Middle frontal gyrus (tissue), 1 donor: ENCODE measurements around the gene PAK5.

ENCODE experiments used
- DNase-seq: peaks from one replicate; pipeline ENCODE4 v3.0.0-alpha.2; 2015; ENCODE audit warnings: low spot score; ENCODE audit errors: extremely low spot score

The PAK5 gene

DNA sequence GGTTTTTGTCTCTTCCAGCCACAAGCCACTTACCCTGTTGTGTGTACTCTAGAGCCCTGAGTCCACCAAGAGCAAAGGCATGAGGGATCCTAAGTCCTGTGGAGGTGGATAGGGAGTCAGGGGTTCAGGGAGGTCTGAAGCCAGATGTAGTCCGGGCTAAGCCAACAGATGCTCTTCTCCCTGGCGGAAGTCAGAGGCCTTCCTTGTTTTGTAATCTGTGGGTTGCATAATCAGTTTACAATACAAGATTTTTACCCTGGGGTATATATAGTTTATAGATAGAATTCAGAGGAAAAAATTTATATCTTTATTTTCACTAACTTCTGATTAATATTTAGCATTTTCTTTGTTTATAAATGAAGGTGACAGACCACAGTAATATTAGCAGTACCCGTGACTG is 315.2 kb downstream of the PAK5 start:
- no peak for DNase-seq

DNA sequence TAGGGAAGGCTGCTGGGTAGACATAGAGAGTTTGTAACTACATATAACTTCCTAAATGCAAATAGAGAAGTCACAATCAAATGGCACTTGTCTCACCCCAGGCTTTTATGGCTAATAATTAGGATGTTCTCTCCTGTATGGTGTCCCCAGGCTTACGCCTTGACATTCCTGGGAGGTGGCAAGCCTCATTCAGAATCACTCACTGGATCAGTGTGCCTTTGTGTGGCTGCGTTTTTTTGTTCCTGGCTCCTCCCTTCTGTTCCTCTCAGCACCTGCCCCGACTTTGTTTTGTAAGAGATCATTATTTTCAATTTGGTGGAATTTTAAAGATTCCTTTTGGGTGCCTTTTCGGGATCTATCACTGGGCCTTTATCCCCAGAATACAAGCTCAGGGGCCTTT is 318.8 kb downstream of the PAK5 start:
- DNase-seq, result no peak

DNA sequence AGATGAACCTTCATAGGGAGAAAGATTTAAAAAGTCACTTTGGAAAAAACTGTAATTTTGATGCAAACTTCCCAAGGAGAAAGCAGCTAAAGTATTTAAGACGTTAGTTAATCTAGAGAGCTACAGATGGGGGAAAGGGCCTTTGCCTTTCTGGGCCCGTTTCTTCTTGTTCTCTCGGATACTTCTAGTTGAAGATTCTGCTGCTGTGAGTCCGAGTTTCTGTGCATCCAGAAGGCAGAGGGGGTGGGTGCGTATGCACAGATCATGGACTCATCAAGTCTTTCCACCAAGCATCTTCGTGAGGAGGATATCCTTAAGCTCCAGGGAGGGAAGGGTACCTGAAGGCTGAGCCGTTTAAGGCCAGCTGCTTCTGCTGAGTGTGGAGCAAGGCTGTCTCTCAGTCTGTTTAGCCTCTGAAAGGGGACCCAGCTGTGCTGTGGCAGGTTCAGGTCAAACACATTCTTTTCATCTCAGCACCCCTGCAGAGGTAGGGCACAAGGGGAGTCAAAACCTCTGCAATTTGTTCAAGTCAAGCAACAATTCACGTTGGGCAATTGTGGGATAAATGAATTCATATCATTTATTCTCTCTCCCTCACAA is 320.2 kb downstream of the PAK5 start:
- no peak for DNase-seq

DNA sequence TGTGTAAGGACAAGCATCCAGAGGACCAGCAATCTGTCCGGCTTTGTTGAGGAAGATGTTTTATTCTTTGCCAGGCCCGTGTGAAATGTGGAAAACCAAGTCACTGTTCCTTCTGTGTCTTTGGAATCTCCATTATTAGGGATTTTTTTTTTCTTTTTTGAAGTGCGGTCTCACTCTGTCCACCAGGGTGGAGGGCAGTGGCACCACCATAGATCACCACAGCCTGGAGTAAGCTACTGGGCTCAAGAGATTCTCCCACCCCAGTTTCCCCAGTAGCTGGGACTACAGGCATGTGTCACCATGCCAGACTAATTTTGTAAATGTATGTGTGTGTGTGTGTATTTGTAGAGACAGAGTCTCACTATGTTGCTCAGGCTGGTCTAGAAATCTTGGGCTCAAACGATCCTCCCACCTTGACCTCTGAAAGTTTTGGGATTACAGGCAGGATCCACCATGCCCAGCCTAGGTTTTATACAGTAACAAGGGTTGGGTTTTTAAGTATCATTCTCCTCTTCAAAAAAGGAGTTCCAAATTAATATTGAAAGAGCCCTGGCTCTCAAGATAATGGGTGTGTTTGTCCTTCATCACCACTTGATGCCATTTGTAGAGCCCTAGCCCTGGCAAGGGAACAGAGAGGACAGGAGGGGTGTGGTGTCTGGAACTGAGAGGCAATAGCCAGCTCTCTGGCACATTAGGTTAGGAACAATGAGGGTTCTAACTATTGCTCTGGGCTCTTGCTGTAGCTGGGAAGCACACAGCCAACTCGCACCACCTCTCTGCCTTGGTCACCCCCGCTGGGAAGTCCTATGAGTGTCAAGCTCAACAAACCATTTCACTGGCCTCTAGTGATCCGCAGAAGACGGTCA is 321.3 kb downstream of the PAK5 start:
- no peak for DNase-seq

DNA sequence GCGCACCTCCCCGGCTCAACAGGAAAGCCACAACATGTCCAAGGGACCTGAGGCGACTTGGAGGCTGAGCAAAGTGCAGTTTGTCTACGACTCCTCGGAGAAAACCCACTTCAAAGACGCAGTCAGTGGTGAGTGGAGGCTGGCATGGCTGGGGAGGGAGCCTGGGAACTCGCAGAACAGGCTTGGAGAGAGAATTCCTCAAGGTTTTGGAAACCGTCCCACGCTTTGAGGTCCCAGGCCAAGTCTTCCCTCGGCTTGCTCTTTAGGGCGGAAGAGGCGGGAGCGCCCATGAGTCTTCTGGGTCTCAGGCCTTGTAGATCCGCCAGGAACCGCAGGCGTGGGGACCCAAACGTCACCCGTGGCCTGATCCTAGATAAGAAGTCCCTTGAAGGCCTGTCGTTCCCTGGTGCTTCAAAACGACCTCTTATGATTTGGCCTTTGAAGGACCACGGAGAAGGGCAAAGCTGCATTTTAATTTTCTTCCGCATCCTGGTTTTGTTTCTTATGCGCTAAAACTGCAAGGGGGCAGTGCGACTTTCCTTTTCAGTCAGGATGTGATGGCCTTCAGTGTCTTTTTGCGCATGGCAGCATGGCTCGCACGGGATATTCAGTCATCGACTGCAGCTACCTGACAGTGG is 322.5 kb downstream of the PAK5 start:
- DNase-seq, result no peak

DNA sequence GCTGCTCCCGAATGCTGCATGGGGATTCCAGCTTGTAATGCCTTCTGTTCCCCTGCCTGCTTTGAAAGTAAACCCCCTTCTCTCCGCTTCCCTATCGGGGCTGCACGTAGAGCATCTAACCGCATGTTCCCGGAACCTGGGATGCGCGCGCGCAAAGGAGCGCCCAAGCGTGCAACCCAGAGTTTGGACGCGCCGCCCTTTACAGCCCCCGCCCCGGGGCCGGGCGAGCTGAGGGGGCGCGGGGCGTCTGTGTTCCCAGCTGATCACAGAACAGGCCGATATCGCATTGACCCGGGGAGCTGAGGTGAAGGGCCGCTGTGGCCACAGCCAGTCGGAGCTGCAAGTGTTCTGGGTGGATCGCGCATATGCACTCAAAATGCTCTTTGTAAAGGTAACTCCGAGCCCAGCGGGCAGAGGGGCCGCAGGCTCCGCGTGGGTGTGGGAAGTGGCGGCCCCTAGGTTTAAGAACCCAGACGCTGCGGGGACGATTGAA is 323.1 kb downstream of the PAK5 start:
- no peak for DNase-seq

DNA sequence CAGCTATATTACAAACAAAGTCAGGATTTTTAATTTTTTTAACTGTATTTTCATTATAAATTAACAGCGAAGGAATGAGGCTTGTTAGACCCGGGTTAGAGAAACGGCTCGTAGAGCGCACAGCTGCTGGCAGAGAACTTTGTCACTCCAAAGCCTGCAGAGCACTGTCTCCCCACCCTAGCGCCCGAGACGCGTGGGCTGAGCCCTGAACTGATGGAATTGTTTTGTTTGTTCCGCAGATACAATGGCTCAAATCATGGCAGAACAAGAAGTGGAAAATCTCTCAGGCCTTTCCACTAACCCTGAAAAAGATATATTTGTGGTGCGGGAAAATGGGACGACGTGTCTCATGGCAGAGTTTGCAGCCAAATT is 323.7 kb downstream of the PAK5 start:
- DNase-seq, result no peak

DNA sequence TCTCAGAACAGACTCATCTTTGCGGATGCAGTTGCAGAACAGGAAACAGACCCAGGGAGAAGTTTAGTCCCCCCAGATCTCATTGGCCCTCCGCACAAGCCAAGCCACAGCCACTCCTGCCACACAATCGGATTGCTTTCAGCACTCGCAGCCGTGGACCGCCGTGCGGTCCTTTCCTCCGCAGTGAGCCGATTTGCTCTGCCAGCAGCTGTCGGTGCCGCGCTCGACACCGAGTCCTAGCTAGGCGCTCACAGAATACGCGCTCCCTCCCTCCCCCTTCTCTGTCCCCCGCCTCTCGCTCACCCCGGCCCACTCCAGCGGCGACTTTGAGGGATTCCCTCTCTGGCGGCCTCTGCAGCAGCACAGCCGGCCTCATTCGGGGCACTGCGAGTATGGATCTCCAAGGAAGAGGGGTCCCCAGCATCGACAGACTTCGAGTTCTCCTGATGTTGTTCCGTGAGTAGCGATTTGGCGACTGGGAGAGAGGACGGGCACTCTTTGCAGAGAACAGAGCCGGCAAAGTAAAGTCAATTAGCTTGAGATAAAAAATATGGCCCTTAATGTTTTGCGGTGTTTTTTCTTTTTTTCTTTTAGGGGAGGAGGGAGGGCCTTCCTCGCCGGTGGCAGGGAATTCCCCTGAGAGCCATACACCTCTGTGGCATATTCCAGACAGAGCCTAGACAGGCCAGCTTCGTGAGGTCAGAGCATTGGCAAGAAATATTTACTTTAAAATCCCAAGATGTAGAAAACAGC is 324.2 kb downstream of the PAK5 start, which contains the start of gene LAMP5:
LAMP5 (plus strand) TSS at position 130 of the 753 bp plus-strand sequence; CDS start at position 393, 263 bp downstream.
- DNase-seq, result no peak

DNA sequence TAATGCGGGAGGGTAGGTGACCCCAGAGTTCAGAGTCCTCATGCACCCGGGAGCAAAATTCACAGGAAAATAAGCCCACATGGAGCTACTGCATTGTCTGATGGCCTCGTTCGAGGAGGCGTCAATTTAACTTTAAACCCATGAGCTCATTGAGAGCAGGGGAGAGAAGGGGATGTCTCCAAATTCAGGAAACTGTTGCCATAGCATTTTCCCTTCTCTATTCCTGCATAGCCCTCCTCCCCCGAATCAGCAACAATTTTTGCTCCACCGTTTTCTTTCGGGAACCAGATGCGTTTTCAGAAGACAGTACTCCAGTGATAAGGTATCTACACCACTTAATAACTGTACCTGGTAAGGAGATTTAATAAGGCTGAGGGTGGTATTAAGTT is 324.8 kb downstream of the PAK5 start:
- DNase-seq, result no peak

DNA sequence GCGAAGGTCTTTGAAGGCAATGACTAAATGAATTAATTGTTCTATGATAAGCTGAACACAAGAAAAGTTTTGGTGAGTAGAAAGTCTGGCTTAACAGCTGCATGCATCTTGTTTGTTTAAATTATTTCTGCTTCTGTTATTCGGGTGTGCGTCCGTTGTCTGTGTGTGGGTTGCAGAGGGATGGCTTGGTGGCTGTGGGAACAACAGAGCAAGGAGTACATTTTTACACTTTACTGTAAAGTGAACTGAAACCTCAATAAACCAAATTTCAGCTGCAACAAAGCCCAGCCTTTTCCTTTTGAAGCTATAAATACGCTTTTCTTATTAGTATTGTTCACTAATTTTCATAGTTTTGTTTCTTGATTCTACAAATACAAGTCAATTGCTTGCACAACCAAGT is 328.0 kb downstream of the PAK5 start:
- DNase-seq, result no peak

DNA sequence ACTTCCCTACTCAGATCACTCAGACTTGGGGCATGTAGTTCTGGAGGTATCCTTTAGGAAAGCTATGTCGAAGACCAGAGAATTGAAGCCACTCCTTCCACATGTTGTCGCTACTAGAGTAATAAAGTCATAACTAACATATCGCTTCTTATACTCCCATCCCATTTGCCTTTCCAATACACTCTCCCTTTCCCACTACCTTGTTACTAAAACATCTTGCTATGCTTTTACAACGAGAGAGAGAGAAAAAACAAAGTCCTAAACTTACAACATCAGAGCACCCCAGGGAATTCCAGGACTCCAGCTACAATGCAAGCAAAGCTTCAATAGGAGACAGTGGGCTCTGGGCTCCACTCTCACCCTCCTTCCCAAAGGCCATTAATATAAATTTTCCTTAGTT is 329.6 kb downstream of the PAK5 start:
- DNase-seq, result no peak

DNA sequence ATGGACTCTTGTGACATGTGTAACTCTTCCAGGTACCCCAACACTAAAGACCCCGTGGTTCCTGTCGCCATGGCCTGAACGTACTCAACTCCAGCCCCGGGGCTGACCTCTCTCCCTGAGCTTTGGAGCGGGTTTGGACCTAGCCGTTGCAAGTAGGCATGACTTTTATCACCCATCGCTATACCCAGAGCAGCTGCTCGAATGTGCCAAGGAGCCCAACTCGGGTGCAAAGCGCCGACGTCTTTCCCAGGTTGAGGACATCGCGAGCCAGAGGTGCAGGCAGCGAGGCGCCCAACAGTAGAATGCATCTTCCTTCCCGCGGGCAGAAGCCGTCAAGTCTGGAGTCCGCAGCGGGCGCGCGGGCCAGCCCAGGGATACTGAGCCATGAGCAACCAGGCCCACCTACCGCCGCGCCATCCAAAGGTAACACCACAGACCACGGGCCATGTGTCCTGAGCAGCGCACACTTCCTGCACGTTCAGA is 330.1 kb downstream of the PAK5 start:
- DNase-seq, result no peak

DNA sequence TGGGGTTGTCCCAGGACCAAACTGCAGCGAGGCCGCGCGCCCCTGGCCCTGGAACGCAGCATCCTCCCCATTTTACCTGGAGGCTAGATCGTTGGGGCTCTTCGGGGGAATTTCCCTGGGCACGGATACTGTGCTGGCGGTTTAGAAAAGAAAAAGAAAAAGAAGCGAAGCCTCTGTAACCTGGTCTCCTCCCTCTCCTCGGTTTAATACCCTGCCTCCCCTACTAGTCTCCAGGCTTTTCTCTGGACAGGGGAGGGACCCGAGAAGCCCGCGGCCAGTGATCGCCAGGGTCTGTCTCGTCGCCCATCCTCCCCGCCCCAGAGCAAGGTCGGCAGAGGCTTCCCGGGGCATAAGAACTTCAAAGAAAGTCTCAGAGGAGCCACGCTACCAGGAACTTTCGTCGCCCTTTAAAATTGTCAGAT is 330.6 kb downstream of the PAK5 start:
- DNase-seq, result no peak

DNA sequence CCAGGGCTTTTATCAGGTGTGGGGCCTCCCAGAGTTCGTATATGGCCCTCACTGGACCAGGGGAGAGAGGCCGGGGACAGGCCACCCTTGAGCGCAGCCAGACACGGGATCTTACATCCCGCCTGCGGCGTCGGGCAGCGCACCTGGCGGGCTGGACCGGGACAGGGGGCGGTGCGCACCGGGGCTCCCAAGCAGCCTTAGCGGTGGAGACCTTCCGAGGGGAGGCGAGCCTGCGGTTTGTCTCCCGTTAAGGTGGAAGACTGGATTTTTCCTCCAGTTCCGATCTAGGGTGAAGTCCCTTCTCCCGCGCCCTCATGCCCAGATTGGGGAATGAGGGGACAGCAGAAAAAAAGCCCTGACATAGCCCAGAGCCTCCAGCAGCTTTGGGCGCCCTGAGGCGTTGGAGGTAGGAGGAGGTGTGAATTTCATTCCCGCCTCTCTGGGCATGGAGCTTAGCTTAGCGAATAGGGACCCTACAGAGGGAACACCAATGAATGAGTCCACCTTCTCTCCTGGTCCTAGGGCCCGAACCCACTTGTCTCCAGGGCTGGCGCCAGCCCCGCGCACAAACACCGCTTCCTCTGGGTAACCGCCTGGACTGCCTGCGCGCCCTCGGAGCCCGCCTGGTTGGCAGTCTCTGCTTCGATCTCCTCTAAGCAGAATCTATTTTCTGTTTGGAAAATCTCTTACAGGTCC is 331.2 kb downstream of the PAK5 start:
- DNase-seq, result no peak

DNA sequence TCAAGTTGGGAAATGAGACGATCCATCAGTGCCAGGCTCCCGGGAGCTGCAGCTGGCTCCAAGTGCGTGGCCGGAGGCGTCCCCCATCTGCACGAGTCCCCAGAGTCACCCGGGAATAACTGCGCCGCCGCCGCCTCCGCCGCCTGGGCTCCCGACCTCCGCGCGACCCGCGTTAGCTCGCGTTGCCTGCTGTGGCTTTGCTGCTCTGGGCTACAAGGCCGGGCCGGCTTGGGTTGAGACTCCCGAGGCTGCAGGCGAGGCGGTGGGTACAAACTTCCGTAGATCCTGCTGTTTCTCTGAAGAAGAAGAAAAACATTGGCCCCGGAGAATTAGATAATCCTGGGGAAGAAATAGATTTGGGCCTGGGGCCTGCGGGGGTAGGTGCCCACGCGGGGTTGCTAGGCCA is 331.9 kb downstream of the PAK5 start:
- no peak for DNase-seq

DNA sequence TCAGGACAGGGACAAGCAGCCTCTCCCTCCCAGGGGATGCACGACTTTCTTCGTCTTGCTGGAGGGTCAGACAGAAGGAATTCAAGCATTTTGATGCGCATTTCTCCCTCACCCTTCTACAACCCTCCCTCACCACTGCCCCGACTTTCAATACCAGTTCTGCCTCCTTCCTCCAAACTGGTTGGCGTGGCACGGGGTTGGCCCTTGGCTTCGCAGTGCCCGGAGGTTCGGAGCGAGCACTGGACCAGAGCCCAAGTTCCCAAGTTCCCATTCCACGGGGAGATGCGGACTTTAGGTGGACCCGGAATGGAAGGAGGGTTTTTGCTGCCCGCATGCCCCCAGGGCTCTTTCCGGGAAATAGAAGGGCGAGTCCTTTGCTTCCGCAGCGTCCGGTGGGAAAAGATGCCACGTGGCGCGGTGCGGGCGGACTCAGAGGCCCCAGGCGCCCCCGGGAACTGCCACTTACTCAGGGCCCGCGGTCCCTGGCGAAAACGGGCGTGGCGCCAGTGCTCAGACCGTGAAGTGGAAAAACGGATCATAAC is 332.5 kb downstream of the PAK5 start:
- DNase-seq, result no peak

DNA sequence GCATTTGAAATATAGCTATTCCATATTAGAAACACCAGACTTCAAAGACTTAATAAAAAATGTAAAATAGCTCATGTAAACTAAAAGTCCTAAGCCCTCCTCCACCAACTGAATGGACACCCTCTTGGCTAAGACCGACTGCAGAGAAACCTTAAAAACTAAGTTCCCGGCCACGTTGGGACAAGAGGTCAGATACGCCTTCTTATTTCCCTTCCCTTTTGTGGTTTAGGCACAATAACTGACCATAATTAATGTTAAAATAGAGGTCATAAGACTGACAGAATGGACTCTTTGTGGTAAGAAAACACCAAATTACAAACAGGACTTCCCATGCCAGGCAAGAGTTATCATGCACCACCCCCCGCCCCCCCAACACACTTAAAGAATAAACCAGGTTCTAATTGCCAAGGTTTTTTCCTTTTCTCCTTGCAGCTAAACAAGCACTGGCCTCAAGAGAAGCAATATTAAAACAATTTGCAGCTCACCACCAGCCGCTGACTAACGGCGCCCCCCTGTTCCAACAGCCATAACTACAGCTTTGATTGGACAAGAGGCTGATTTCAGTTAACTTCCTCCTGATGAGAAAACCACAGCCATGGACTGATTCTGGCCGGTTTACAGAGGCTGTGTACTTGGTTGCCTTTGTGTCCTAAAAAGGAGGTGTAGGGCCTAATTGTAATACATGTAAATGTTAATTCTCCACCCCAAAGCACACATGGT is 335.2 kb downstream of the PAK5 start:
- no peak for DNase-seq

DNA sequence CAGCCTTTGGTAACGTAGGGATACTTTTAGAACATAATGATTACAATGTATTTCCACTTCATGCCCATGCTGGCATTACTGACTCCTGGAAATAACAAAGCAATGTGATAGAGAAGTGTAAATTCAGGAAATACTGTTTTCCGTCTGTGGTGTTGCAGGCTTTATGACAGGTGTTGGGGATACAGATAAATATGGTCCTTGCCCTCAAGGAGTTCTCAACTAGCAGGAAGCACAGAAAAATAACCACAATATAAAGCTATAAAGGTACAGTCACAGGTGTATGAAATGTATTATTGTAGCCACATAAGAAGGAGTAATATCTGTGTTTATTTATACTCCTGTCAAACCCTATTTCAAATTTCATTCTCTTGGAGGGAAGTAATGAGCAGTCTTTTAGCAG is 337.4 kb downstream of the PAK5 start:
- DNase-seq, result no peak

DNA sequence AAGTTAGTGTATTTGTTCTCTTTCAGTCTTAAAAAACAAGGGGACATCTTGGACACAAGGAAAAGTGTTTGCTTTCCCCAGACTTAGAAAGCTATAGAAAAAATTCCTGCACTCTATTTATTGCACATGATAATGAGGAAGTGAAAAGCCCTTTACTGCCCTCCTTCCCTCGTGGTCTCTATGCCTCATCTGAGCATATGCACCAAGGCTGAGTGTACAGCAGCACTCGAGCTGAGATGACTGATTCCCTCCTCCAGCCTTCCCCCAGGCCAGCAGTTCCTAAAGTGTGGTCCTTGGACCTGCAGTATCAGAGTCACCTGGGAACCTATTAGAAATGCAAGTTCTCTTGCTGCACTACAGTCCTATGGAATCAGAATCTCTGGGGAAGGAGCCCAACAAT is 338.8 kb downstream of the PAK5 start:
- no peak for DNase-seq
